Ovary (tissue), 3 donors: ENCODE measurements around the gene KRT28.

Experiments used
- CTCF ChIP-seq, 3 donors: fragments of 450-650 bp in 2 of 3; fragments of 200-600 bp in 1 of 3; IDR thresholded peaks; one replicate each; pipeline versions ENCODE4 v1.5.1 to v1.8.0; 2016 to 2022; ENCODE audit warnings: antibody characterized with exemption in 3 of 3, mild to moderate bottlenecking in 1 of 3
- EP300 ChIP-seq: sonication (generic); formaldehyde crosslinking; IDR thresholded peaks from one replicate; pipeline ENCODE4 v1.6.1; 2017; ENCODE audit warnings: antibody characterized with exemption
- POLR2A ChIP-seq: fragments of 450-650 bp; IDR thresholded peaks from one replicate; pipeline ENCODE4 v1.6.1; 2017; ENCODE audit warnings: antibody characterized with exemption, mild to moderate bottlenecking, moderate library complexity
- donor health status: DM: no; HTN: no; CAD: no.

- TF ChIP-seq CTCF (IDR thresholded peaks at IDR 0.05) (no peak), POLR2A (no peak), EP300 (no peak)
Observed at GRCh38 chr17:40801157-40801556, 1.4 kb upstream of the KRT28 start.
